A549 (cell line): ENCODE results near the gene ARL2. TPM values are rescaled to one million over a fixed set of nuclear protein-coding genes. Genes with fewer than 3 reads are reported as not detected.

ENCODE experiments used
- ATAC-seq, 2 experiments: fragments of 200-7000 bp in 1 of 2; fragments of >200 bp in 1 of 2; cut with Nextera tagmentation in 1 of 2; cut with Tn5 transposase in 1 of 2; 3 replicates each; pipeline versions ENCODE4 v1.8.0 to v1.9.1; 2018 to 2020; ENCODE audit warnings: mild to moderate bottlenecking in 1 of 2, moderate library complexity in 1 of 2
- CTCF ChIA-PET: fragments of 300-600 bp; sonication (Branson Sonifier 250); formaldehyde crosslinking; extraction: SDS; loops from one replicate; lab custom pipeline; 2021; ENCODE audit warnings: antibody characterized with exemption, inconsistent platforms; lab: Yijun Ruan, JAX
- POLR2A ChIA-PET: fragments of 350-600 bp; formaldehyde crosslinking; extraction: SDS; loops from one replicate; lab custom pipeline; 2021; ENCODE audit warnings: antibody characterized with exemption, inconsistent platforms; lab: Yijun Ruan, JAX
- DNase-seq, 2 experiments: peaks; one replicate each; pipeline versions ENCODE4 v3.0.0 to v3.0.0-alpha.2; 2011 to 2016; ENCODE audit warnings: low read depth in 1 of 2, low spot score in 1 of 2
- FAIRE-seq: peaks from 2 replicates; lab custom pipeline; 2011; peaks lifted over from hg19 to GRCh38; lab: Jason Lieb, UNC
- H3K27ac ChIP-seq, 2 experiments: fragments of >200 bp; sonication (Bioruptor Twin); formaldehyde crosslinking; 3 replicates each; pipeline ENCODE4 v1.5.1; 2016 to 2017
- H3K4me1 ChIP-seq: fragments of >200 bp; sonication (Bioruptor Twin); formaldehyde crosslinking; 3 replicates; pipeline ENCODE4 v1.6.1; 2016
- H3K4me2 ChIP-seq: fragments of >200 bp; sonication (Bioruptor Twin); formaldehyde crosslinking; 3 replicates; pipeline ENCODE4 v1.6.1; 2016
- H3K4me3 ChIP-seq: fragments of >200 bp; sonication (Bioruptor Twin); formaldehyde crosslinking; 3 replicates; pipeline ENCODE4 v1.5.1; 2016
- H3K9me3 ChIP-seq: fragments of >200 bp; sonication (Bioruptor Twin); formaldehyde crosslinking; 3 replicates; pipeline ENCODE4 v1.6.1; 2016
- CHD4 ChIP-seq: fragments of 200-600 bp; sonication (generic); IDR thresholded peaks from 2 replicates; pipeline ENCODE4 v1.6.1; 2016; ENCODE audit warnings: antibody characterized with exemption, mild to moderate bottlenecking, borderline replicate concordance
- ESRRA ChIP-seq: fragments of 150-350 bp; IDR thresholded peaks from 2 replicates; pipeline ENCODE4 v1.6.1; 2014; ENCODE audit warnings: mild to moderate bottlenecking, low read length, borderline replicate concordance
- FOSL2 ChIP-seq, 2 experiments: fragments of 450-650 bp in 1 of 2; fragments of >200 bp in 1 of 2; sonication (Bioruptor Twin) in 1 of 2; formaldehyde crosslinking; IDR thresholded peaks; 2 replicates each; pipeline versions ENCODE4 v1.5.0 to v1.6.1; 2016 to 2020; ENCODE audit warnings: mild to moderate bottlenecking in 1 of 2, moderate library complexity in 1 of 2
- GATA3 ChIP-seq: IDR thresholded peaks from 2 replicates; pipeline ENCODE4 v1.6.1; 2012; ENCODE audit warnings: borderline replicate concordance
- HDAC2 ChIP-seq: fragments of 200-600 bp; sonication (generic); IDR thresholded peaks from 2 replicates; pipeline ENCODE4 v1.6.1; 2016
- HOXA7 ChIP-seq: fragments of 250-450 bp; sonication (Bioruptor Pico); IDR thresholded peaks from 2 replicates; pipeline ENCODE4 v1.5.0; 2020; ENCODE audit warnings: mild to moderate bottlenecking, moderate library complexity
- JUN ChIP-seq, 2 experiments: fragments of >200 bp; sonication (Bioruptor Twin); formaldehyde crosslinking; IDR thresholded peaks; 2 replicates in 1 of 2; 3 replicates in 1 of 2; pipeline ENCODE4 v1.6.1; 2016 to 2017
- MAFK ChIP-seq: fragments of 450-650 bp; IDR thresholded peaks from 2 replicates; pipeline ENCODE4 v1.6.1; 2014; ENCODE audit not compliant: partially characterized antibody
- MAZ ChIP-seq: fragments of 150-350 bp; IDR thresholded peaks from 2 replicates; pipeline ENCODE4 v1.6.1; 2014; ENCODE audit warnings: antibody characterized with exemption, low read depth, low read length, borderline replicate concordance
- NPAS2 ChIP-seq: fragments of 250-450 bp; sonication (Bioruptor Pico); IDR thresholded peaks from 2 replicates; pipeline ENCODE4 v1.8.0; 2022; ENCODE audit warnings: mild to moderate bottlenecking, moderate library complexity, borderline replicate concordance
- PHF8 ChIP-seq: fragments of 200-600 bp; sonication (generic); IDR thresholded peaks from 2 replicates; pipeline ENCODE4 v1.6.1; 2016; ENCODE audit warnings: low read depth, mild to moderate bottlenecking, antibody characterized with exemption, moderate library complexity, borderline replicate concordance
- POLR2A ChIP-seq: IDR thresholded peaks from 2 replicates; pipeline ENCODE4 v1.6.1; 2012; ENCODE audit warnings: mild to moderate bottlenecking, low read length
- POLR2AphosphoS2 ChIP-seq: conservative IDR thresholded peaks from 2 replicates; pipeline ENCODE4 v1.6.1; 2012; ENCODE audit warnings: low read length, improper control_type of control experiment, inconsistent platforms
- RAD21 ChIP-seq, 2 experiments: fragments of >200 bp in 1 of 2; sonication (Bioruptor Twin) in 1 of 2; formaldehyde crosslinking in 1 of 2; IDR thresholded peaks in 1 of 2; conservative IDR thresholded peaks in 1 of 2; 2 replicates in 1 of 2; 3 replicates in 1 of 2; pipeline ENCODE4 v1.6.1; 2012 to 2018; ENCODE audit warnings: inconsistent platforms in 1 of 2
- RARB ChIP-seq: fragments of 250-450 bp; sonication (Bioruptor Pico); IDR thresholded peaks from 2 replicates; pipeline ENCODE4 v1.8.0; 2021; ENCODE audit warnings: mild to moderate bottlenecking, moderate library complexity
- RNF2 ChIP-seq: fragments of 200-600 bp; sonication (generic); IDR thresholded peaks from 2 replicates; pipeline ENCODE4 v1.6.1; 2016; ENCODE audit warnings: low read depth, mild to moderate bottlenecking, antibody characterized with exemption, moderate library complexity, borderline replicate concordance
- SMC3 ChIP-seq: fragments of >200 bp; sonication (Bioruptor Twin); formaldehyde crosslinking; IDR thresholded peaks from 3 replicates; pipeline ENCODE4 v1.6.1; 2018; ENCODE audit warnings: inconsistent platforms
- SREBF2 ChIP-seq: fragments of 450-650 bp; IDR thresholded peaks from 2 replicates; pipeline ENCODE4 v1.6.1; 2014; ENCODE audit warnings: mild to moderate bottlenecking, moderate library complexity
- TFCP2L1 ChIP-seq: fragments of 250-450 bp; sonication (Bioruptor Pico); IDR thresholded peaks from 2 replicates; pipeline ENCODE4 v1.5.0; 2021; ENCODE audit warnings: mild to moderate bottlenecking
- ZFP36 ChIP-seq: fragments of 450-650 bp; IDR thresholded peaks from 2 replicates; pipeline ENCODE4 v1.6.1; 2014; ENCODE audit warnings: borderline replicate concordance; ENCODE audit not compliant: partially characterized antibody
- ZNF302 ChIP-seq: fragments of 250-450 bp; sonication (Bioruptor Pico); IDR thresholded peaks from 2 replicates; pipeline ENCODE4 v1.9.0; 2021; ENCODE audit warnings: inconsistent platforms, mild to moderate bottlenecking, moderate library complexity
- WGBS: methylation state at CpG from one replicate; pipeline ENCODE4 v1.1.6; 2017; ENCODE audit errors: missing lambda C conversion rate; 5-methylcytosine and 5-hydroxymethylcytosine counted together
- polyA plus RNA-seq, 4 experiments: library from polyadenylated mRNA; depleted of rRNA in 3 of 4; stranded (reverse); fragments of >200 nt; fragmentation: RNase III in 1 of 4; extraction: RNeasy Plus Mini Kit Qiagen cat#74134 plus additional on column Dnase treatment in 1 of 4; gene quantifications; 2 replicates in 3 of 4; 3 replicates in 1 of 4; pipeline ENCODE4 v1.2.3, GENCODE V29; 2011 to 2017
- TF ChIP-seq, protein P1 (sequence below): IDR thresholded peaks from 2 replicates; pipeline ENCODE4 v1.6.1; 2012
- TF ChIP-seq, protein P2 (sequence below): IDR thresholded peaks from 2 replicates; pipeline ENCODE4 v1.6.1; 2012
- TF ChIP-seq, protein P3 (sequence below): fragments of >200 bp; sonication (Bioruptor Twin); formaldehyde crosslinking; IDR thresholded peaks from 3 replicates; pipeline ENCODE4 v1.6.1; 2016
- TF ChIP-seq, protein P4 (sequence below): fragments of >200 bp; sonication (Bioruptor Twin); formaldehyde crosslinking; IDR thresholded peaks from 3 replicates; pipeline ENCODE4 v1.5.1; 2016
- TF ChIP-seq, protein P5 (sequence below): fragments of >200 bp; sonication (Bioruptor Twin); formaldehyde crosslinking; IDR thresholded peaks from 2 replicates; pipeline ENCODE4 v1.6.1; 2016

The ARL2 gene
- polyA plus RNA-seq, 2 of the 4 experiments (the other 2 are of a cell fraction): 129 to 160 TPM

DNA sequence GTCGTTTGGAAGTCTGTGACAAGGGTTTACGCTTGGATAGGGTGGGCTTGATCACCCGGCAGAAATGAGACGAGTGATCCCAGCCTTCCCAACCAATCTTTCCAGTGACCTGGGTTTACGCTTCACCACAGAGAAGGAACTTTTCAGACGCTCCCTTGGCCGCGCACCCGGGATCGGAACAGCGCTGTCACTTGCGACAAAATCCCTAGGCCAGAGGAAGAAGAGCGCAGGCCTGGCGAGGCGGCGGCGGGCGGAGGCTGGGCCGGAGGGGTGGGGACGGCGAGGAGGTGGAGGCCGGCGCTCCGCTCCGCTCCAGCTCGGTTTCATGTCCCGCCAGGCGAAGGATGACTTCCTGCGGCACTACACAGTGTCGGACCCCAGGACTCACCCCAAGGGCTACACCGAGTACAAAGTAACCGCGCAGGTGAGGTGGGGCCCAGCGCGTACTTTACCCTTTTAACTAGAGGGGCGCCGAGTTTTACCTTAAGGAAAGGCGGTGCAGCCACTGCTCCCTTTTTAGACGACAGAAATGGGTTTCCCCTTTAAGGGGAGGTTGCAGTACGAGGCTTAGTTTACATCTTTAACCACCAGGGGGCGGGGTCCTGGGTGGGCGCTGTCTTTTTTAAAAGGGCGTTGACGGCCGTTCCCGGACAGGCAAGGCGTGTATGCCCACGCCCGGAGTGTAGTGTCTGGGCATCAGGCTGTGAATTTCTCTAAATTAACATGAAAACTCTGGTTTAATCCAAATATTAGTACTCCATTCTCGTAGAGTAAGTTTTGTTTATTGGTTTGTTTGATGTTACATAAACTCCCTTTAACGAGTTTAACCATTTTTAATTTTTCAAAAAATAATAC, 13.5 kb downstream of the ARL2 start, which contains the start of gene SNX15:
TSS of gene SNX15 (plus strand) at position 227 of the 855 bp plus-strand sequence. CDS start at position 326, 99 bp downstream.
- ATAC-seq: peak; percentile 95 to 97
- Histone ChIP-seq H3K4me3 (peak within 1 kb of the TSS; percentile 52), H3K4me1 (peaks cover 9% of the 10 kb centered on the region)
- TF ChIP-seq NPAS2 (CRISPR knock-in tag) (no peak), JUN (IDR thresholded peaks at IDR 0.05) (peak; percentile 81 to 88), RARB (CRISPR knock-in tag) (no peak), RAD21 (conservative IDR thresholded peaks at IDR 0.05 in 1 of 2, IDR thresholded peaks at IDR 0.05 in 1 of 2) (peak; percentile 26 to 44; a peak in 3 of 5 replicates), PHF8 (peak; percentile 81; the same call in 1 of the 2 replicates), POLR2A (peak; percentile 80), TFCP2L1 (CRISPR knock-in tag) (0 out of 2 replicates have a peak, but pooled peaks have one; percentile 45), HDAC2 (no peak), MAZ (0 out of 2 replicates have a peak, but pooled peaks have one; percentile 38), SREBF2 (no peak), SMC3 (no peak; the same call in none of the 3 replicates), RNF2 (peak; percentile 37; the same call in 1 of the 2 replicates), HOXA7 (no peak), ZFP36 (no peak), GATA3 (0 out of 2 replicates have a peak, but pooled peaks have one; percentile 15)
- TF ChIP-seq, protein P1, sequence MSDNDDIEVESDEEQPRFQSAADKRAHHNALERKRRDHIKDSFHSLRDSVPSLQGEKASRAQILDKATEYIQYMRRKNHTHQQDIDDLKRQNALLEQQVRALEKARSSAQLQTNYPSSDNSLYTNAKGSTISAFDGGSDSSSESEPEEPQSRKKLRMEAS: peak; percentile 74
- TF ChIP-seq, protein P2, sequence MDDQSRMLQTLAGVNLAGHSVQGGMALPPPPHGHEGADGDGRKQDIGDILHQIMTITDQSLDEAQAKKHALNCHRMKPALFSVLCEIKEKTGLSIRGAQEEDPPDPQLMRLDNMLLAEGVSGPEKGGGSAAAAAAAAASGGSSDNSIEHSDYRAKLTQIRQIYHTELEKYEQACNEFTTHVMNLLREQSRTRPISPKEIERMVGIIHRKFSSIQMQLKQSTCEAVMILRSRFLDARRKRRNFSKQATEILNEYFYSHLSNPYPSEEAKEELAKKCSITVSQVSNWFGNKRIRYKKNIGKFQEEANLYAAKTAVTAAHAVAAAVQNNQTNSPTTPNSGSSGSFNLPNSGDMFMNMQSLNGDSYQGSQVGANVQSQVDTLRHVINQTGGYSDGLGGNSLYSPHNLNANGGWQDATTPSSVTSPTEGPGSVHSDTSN: peak; percentile 39; the same call in 1 of the 2 replicates
- TF ChIP-seq, protein P3, sequence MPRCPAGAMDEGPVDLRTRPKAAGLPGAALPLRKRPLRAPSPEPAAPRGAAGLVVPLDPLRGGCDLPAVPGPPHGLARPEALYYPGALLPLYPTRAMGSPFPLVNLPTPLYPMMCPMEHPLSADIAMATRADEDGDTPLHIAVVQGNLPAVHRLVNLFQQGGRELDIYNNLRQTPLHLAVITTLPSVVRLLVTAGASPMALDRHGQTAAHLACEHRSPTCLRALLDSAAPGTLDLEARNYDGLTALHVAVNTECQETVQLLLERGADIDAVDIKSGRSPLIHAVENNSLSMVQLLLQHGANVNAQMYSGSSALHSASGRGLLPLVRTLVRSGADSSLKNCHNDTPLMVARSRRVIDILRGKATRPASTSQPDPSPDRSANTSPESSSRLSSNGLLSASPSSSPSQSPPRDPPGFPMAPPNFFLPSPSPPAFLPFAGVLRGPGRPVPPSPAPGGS: peak; percentile 74; the same call in 1 of the 3 replicates
- TF ChIP-seq, protein P4, sequence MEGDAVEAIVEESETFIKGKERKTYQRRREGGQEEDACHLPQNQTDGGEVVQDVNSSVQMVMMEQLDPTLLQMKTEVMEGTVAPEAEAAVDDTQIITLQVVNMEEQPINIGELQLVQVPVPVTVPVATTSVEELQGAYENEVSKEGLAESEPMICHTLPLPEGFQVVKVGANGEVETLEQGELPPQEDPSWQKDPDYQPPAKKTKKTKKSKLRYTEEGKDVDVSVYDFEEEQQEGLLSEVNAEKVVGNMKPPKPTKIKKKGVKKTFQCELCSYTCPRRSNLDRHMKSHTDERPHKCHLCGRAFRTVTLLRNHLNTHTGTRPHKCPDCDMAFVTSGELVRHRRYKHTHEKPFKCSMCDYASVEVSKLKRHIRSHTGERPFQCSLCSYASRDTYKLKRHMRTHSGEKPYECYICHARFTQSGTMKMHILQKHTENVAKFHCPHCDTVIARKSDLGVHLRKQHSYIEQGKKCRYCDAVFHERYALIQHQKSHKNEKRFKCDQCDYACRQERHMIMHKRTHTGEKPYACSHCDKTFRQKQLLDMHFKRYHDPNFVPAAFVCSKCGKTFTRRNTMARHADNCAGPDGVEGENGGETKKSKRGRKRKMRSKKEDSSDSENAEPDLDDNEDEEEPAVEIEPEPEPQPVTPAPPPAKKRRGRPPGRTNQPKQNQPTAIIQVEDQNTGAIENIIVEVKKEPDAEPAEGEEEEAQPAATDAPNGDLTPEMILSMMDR: peak; percentile 52
- TF ChIP-seq, protein P5, sequence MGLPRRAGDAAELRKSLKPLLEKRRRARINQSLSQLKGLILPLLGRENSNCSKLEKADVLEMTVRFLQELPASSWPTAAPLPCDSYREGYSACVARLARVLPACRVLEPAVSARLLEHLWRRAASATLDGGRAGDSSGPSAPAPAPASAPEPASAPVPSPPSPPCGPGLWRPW: no peak
- TF ChIP-seq, all 56 proteins: peak for 12
- 2% methylated on average over 33 of the region's 51 CpGs for WGBS
- DNase-seq (peak; percentile 92 to 97), FAIRE-seq (no peak)
- H3K9me3 ChIP-seq: no peaks in the 10 kb centered on the region
- ChIA-PET CTCF (interaction anchor here (0.5 to 7.3 kb wide), 17 partner anchors 12 to 280 kb away, joined by 3 to 97 read pairs (median 3); partner anchors contain the start of genes ARL2, NAALADL1 and SAC3D1), POLR2A (interaction anchor here (0.6 to 0.7 kb wide), 2 partner anchors 13 to 90 kb away, joined by 4 read pairs; partner anchors contain the start of genes SAC3D1 and ZNHIT2)
- peak within 1 kb of the TSS; percentile 86 for H3K4me2 ChIP-seq
- H3K27ac ChIP-seq: peak within 1 kb of the TSS; percentile 89 to 94

DNA sequence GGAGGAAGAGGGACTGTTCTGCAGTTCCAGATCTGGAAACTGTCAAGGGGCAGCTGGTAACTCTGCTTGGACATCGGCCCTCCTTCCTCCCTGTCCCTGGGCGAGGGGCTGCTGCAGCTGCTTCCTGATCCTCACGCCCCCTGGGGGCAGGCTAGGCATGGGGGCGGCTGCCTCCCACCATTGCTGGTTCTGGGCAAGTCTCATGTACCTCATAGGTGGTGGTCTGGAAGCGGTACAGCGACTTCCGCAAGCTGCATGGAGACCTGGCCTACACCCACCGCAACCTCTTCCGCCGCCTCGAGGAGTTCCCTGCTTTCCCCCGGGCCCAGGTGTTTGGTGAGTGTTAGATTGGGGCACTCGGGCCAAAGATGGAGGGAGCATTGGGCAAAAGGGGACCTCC, 18.3 kb downstream of the ARL2 start:
- no peak for DNase-seq
- no peak for FAIRE-seq
- ChIA-PET POLR2A (no interaction called here), CTCF (interaction anchor here (1.8 to 8.6 kb wide), 2 partner anchors 19 to 45 kb away, joined by 4 to 60 read pairs; partner anchors contain the start of gene ARL2)
- no peak for TF ChIP-seq SREBF2
- no peak for TF ChIP-seq POLR2A
- TF ChIP-seq ZFP36: no peak
- no peak for TF ChIP-seq JUN (IDR thresholded peaks at IDR 0.05)
- TF ChIP-seq SMC3: no peak
- no peak for TF ChIP-seq MAFK
- TF ChIP-seq GATA3: no peak
- no peak for TF ChIP-seq HOXA7
- no peak for TF ChIP-seq POLR2AphosphoS2
- no peak for TF ChIP-seq ZNF302 (CRISPR knock-in tag)
- TF ChIP-seq RAD21 (conservative IDR thresholded peaks at IDR 0.05 in 1 of 2, IDR thresholded peaks at IDR 0.05 in 1 of 2): no peak
- no peak for TF ChIP-seq HDAC2
- TF ChIP-seq FOSL2 (IDR thresholded peaks at IDR 0.05): no peak
- no peak for TF ChIP-seq FOSL2 (CRISPR knock-in tag; IDR thresholded peaks at IDR 0.05)
- no peak for TF ChIP-seq ESRRA
- TF ChIP-seq, protein P5: no peak
- no peak for TF ChIP-seq RARB (CRISPR knock-in tag)
- no peak for TF ChIP-seq MAZ
- no peak for TF ChIP-seq CHD4
- Histone ChIP-seq H3K27ac (no peak overlapping the region), H3K4me2 (no peak overlapping the region), H3K4me1 (peaks cover 6% of the 10 kb centered on the region; the same call in 2 of the 3 replicates), H3K9me3 (no peaks in the 10 kb centered on the region), H3K4me3 (no peak overlapping the region)
- no peak for ATAC-seq
- WGBS: 83% methylated on average over 13 of the region's 13 CpGs
